Suprapubic skin (tissue), 3 donors: Measurements from ENCODE around the gene GRIK3.

ENCODE experiments used
- POLR2A ChIP-seq, 2 donors: fragments of 450-650 bp; IDR thresholded peaks; one replicate each; pipeline ENCODE4 v1.6.1; 2017; ENCODE audit warnings: antibody characterized with exemption in 2 of 2, mild to moderate bottlenecking in 2 of 2, moderate library complexity in 2 of 2
- TF ChIP-seq, protein P1 (sequence below), 2 donors: fragments of 200-600 bp in 1 of 2; fragments of 450-650 bp in 1 of 2; sonication (generic) in 1 of 2; IDR thresholded peaks; one replicate each; pipeline ENCODE4 v1.5.1; 2016 to 2019; ENCODE audit warnings: antibody characterized with exemption in 2 of 2, mild to moderate bottlenecking in 1 of 2, moderate library complexity in 1 of 2

DNA sequence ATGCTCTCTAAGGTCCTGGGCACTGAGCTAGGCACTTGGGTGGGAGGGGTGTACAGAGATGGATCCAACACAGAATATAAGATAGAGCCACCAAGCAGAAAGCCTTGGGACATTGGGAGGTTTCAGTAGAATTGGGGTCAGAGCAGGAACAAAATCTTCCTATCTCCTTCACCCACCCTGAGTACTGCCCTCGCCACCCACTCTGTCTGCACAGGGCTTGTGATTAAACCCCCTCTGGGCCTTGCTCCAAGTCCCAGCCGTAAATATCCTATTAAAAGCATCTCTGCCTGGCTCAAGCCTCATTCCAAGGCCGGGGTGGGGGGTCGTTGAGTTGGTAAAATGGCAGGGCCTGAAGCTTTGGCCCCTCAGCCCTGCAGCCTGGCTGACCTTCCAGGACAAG lies 166.7 kb downstream of the GRIK3 start:
- TF ChIP-seq, protein P1, sequence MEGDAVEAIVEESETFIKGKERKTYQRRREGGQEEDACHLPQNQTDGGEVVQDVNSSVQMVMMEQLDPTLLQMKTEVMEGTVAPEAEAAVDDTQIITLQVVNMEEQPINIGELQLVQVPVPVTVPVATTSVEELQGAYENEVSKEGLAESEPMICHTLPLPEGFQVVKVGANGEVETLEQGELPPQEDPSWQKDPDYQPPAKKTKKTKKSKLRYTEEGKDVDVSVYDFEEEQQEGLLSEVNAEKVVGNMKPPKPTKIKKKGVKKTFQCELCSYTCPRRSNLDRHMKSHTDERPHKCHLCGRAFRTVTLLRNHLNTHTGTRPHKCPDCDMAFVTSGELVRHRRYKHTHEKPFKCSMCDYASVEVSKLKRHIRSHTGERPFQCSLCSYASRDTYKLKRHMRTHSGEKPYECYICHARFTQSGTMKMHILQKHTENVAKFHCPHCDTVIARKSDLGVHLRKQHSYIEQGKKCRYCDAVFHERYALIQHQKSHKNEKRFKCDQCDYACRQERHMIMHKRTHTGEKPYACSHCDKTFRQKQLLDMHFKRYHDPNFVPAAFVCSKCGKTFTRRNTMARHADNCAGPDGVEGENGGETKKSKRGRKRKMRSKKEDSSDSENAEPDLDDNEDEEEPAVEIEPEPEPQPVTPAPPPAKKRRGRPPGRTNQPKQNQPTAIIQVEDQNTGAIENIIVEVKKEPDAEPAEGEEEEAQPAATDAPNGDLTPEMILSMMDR (IDR thresholded peaks at IDR 0.05), result no peak
- TF ChIP-seq POLR2A (IDR thresholded peaks at IDR 0.05), result no peak
